WTC11 (cell line): ENCODE results near the gene TMEFF2. TPM values are rescaled to one million over a fixed set of nuclear protein-coding genes. Genes with fewer than 3 reads are reported as not detected.
A peak's percentile ranks its signal among the peaks of the same experiment; 100 is the strongest.
"Not testable (repeated sequence)": the region's sequence is repeated elsewhere in the genome, so short reads cannot be mapped to it uniquely, and the experiment has no call there.

Experiments
- ATAC-seq: fragments of 200-7000 bp; cut with Tn5 transposase; 2 replicates; pipeline ENCODE4 v1.10.0; 2021; ENCODE audit warnings: mild to moderate bottlenecking, moderate library complexity
- CTCF ChIA-PET: fragments of 300-600 bp; sonication (Branson Sonifier 250); formaldehyde crosslinking; loops from one replicate; lab custom pipeline; 2021; ENCODE audit warnings: antibody characterized with exemption; lab: Charles Lee
- POLR2A ChIA-PET: fragments of 350-600 bp; sonication (Branson Sonifier 250); formaldehyde crosslinking; loops from one replicate; lab custom pipeline; 2021; ENCODE audit warnings: antibody characterized with exemption; lab: Charles Lee
- DNase-seq: peaks from one replicate; pipeline ENCODE4 v3.0.0; 2021; ENCODE audit warnings: low spot score
- H3K27ac Mint-ChIP-seq: 2 replicates; pipeline ENCODE4 v1.8.0; 2021; ENCODE audit warnings: mixed read lengths
- H3K27me3 Mint-ChIP-seq: 2 replicates; pipeline ENCODE4 v1.8.0; 2021; ENCODE audit warnings: low read depth, mild to moderate bottlenecking, moderate library complexity, mixed read lengths
- H3K36me3 Mint-ChIP-seq: 2 replicates; pipeline ENCODE4 v1.8.0; 2021; ENCODE audit warnings: mixed read lengths
- H3K4me1 Mint-ChIP-seq: 2 replicates; pipeline ENCODE4 v1.8.0; 2022; ENCODE audit warnings: mixed read lengths
- H3K4me3 Mint-ChIP-seq: 2 replicates; pipeline ENCODE4 v1.8.0; 2021; ENCODE audit warnings: mild to moderate bottlenecking, moderate library complexity, mixed read lengths
- H3K9me3 Mint-ChIP-seq: 2 replicates; pipeline ENCODE4 v1.8.0; 2021; ENCODE audit warnings: mixed read lengths
- ETV6 ChIP-seq: sonication (generic); formaldehyde crosslinking; IDR thresholded peaks from 2 replicates; pipeline ENCODE4 v1.8.1; 2022; ENCODE audit warnings: mild to moderate bottlenecking, missing genetic modification reagents
- FOXJ3 ChIP-seq: sonication (generic); formaldehyde crosslinking; IDR thresholded peaks from 2 replicates; pipeline ENCODE4 v1.9.0; 2021; ENCODE audit warnings: missing genetic modification reagents, mild to moderate bottlenecking, borderline replicate concordance
- GTF2I ChIP-seq: fragments of 250-450 bp; sonication (Bioruptor Pico); conservative IDR thresholded peaks from 2 replicates; pipeline ENCODE4 v1.4.0; 2021; ENCODE audit warnings: mild to moderate bottlenecking
- JUN ChIP-seq: sonication (generic); formaldehyde crosslinking; IDR thresholded peaks from 2 replicates; pipeline ENCODE4 v1.8.0; 2023; ENCODE audit warnings: mild to moderate bottlenecking, missing genetic modification reagents
- KAT7 ChIP-seq: sonication (generic); formaldehyde crosslinking; IDR thresholded peaks from 2 replicates; pipeline ENCODE4 v1.8.1; 2023; ENCODE audit warnings: missing genetic modification reagents, mild to moderate bottlenecking, borderline replicate concordance
- MLX ChIP-seq: sonication (generic); formaldehyde crosslinking; IDR thresholded peaks from 2 replicates; pipeline ENCODE4 v1.8.1; 2023; ENCODE audit warnings: mild to moderate bottlenecking, missing genetic modification reagents, moderate library complexity
- NR3C1 ChIP-seq: sonication (generic); formaldehyde crosslinking; conservative IDR thresholded peaks from 2 replicates; pipeline ENCODE4 v1.8.1; 2023; ENCODE audit warnings: low read depth, mild to moderate bottlenecking, missing genetic modification reagents
- SMAD3 ChIP-seq: sonication (generic); formaldehyde crosslinking; IDR thresholded peaks from 2 replicates; pipeline ENCODE4 v1.8.0; 2022; ENCODE audit warnings: missing genetic modification reagents, mild to moderate bottlenecking, borderline replicate concordance
- SMAD4 ChIP-seq: sonication (generic); formaldehyde crosslinking; IDR thresholded peaks from 2 replicates; pipeline ENCODE4 v1.8.0; 2022; ENCODE audit warnings: mild to moderate bottlenecking, missing genetic modification reagents
- SOX15 ChIP-seq: fragments of 250-450 bp; sonication (Bioruptor Pico); IDR thresholded peaks from 2 replicates; pipeline ENCODE4 v1.9.0; 2021; ENCODE audit warnings: mild to moderate bottlenecking
- ZBTB21 ChIP-seq: sonication (generic); formaldehyde crosslinking; IDR thresholded peaks from 2 replicates; pipeline ENCODE4 v1.8.1; 2023; ENCODE audit warnings: mild to moderate bottlenecking, missing genetic modification reagents, borderline replicate concordance
- ZNF416 ChIP-seq: fragments of 250-450 bp; sonication (Bioruptor Pico); IDR thresholded peaks from 2 replicates; pipeline ENCODE4 v1.9.0; 2021; ENCODE audit warnings: mild to moderate bottlenecking, inconsistent platforms
- ZSCAN18 ChIP-seq: fragments of 250-450 bp; sonication (Bioruptor Pico); IDR thresholded peaks from 2 replicates; pipeline ENCODE4 v2.1.2; 2022; ENCODE audit warnings: mild to moderate bottlenecking, moderate library complexity
- total RNA-seq: library from RNA; stranded (reverse); gene quantifications from 3 replicates; pipeline ENCODE4 v1.2.3, GENCODE V29; 2021
- TF ChIP-seq, protein P1 (sequence below): fragments of 250-450 bp; sonication (Bioruptor Pico); IDR thresholded peaks from 2 replicates; pipeline ENCODE4 v1.9.0; 2021; ENCODE audit warnings: mild to moderate bottlenecking, borderline replicate concordance
- TF ChIP-seq, protein P2 (sequence below): fragments of 250-450 bp; sonication (Bioruptor Pico); conservative IDR thresholded peaks from 2 replicates; pipeline ENCODE4 v1.9.0; 2021; ENCODE audit warnings: mild to moderate bottlenecking

Gene TMEFF2
- total RNA-seq, 1 experiment from 2014 or later: 2.3 TPM

GRCh38 chr2:192139813-192140212 lies 54.9 kb downstream of the TMEFF2 start (continued):
- no peak for TF ChIP-seq GTF2I (CRISPR knock-in tag)
- TF ChIP-seq KAT7: no peak

DNA sequence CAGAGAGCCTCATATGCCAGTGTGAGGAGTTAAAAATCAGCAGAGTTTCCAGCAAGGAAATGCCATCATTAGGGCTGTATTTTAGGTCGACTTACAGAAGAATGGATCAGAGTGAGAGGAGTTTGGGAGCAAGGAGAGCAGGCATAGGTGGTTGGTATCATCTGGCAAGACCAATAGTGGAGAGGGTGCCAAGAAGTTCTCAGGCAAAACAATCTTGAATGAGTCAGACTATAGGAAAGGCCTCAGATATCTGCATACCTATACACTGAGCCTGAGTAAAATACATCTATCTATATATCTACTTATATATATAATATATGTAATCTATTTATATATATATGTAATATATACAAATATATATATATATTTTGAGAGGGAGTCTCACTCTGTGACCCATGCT lies 57.3 kb downstream of the TMEFF2 start:
- TF ChIP-seq SMAD4 (no peak), NR3C1 (no peak), ETV6 (no peak), SMAD3 (CRISPR knock-in tag) (no peak), JUN (CRISPR knock-in tag) (no peak), ZNF416 (CRISPR knock-in tag) (no peak), SOX15 (CRISPR knock-in tag) (no peak), FOXJ3 (CRISPR knock-in tag) (no peak), ZSCAN18 (no peak), MLX (CRISPR knock-in tag) (no peak), ZBTB21 (CRISPR knock-in tag) (no peak)
- TF ChIP-seq, protein P1, sequence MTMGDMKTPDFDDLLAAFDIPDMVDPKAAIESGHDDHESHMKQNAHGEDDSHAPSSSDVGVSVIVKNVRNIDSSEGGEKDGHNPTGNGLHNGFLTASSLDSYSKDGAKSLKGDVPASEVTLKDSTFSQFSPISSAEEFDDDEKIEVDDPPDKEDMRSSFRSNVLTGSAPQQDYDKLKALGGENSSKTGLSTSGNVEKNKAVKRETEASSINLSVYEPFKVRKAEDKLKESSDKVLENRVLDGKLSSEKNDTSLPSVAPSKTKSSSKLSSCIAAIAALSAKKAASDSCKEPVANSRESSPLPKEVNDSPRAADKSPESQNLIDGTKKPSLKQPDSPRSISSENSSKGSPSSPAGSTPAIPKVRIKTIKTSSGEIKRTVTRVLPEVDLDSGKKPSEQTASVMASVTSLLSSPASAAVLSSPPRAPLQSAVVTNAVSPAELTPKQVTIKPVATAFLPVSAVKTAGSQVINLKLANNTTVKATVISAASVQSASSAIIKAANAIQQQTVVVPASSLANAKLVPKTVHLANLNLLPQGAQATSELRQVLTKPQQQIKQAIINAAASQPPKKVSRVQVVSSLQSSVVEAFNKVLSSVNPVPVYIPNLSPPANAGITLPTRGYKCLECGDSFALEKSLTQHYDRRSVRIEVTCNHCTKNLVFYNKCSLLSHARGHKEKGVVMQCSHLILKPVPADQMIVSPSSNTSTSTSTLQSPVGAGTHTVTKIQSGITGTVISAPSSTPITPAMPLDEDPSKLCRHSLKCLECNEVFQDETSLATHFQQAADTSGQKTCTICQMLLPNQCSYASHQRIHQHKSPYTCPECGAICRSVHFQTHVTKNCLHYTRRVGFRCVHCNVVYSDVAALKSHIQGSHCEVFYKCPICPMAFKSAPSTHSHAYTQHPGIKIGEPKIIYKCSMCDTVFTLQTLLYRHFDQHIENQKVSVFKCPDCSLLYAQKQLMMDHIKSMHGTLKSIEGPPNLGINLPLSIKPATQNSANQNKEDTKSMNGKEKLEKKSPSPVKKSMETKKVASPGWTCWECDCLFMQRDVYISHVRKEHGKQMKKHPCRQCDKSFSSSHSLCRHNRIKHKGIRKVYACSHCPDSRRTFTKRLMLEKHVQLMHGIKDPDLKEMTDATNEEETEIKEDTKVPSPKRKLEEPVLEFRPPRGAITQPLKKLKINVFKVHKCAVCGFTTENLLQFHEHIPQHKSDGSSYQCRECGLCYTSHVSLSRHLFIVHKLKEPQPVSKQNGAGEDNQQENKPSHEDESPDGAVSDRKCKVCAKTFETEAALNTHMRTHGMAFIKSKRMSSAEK: no peak
- TF ChIP-seq, protein P2, sequence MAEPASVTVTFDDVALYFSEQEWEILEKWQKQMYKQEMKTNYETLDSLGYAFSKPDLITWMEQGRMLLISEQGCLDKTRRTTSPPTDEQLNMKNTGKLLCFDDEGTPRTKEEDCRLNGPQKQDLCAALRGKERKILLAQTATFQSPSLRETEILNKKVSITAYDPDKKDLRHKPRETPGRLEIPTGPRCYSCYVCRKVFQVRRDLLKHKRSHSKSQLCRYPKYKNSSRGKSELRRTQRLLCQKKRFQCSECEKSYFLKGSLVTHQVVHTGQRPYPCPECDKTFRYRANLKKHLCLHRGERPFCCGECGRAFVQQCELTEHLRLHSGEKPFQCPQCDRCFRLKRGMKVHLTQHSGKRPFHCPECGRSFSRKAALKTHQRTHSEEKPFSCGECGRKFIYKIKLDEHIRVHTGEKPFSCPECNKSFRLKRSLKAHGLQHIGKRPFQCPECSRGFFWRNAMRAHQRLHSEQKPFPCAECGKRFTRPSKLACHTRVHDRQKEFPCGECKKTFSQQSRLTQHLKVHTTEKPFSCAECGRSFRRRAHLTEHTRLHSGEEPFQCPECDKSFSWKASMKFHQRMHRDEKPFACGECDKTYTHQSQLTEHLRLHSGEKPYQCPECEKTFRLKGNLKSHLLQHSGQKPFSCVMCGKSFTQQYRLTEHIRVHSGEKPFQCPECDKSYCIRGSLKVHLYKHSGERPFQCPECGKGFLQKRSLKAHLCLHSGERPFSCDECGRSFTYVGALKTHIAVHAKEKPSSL: no peak
- ChIA-PET CTCF (no interaction called here), POLR2A (no interaction called here)
- H3K27ac Mint-ChIP-seq: no peak overlapping the region; the same call in 1 of the 2 replicates
- ATAC-seq (no peak), DNase-seq (no peak)
- no peaks in the 10 kb centered on the region for H3K9me3 Mint-ChIP-seq
- H3K4me1 Mint-ChIP-seq: peaks cover 40% of the 10 kb centered on the region
- no peaks in the 10 kb centered on the region for H3K27me3 Mint-ChIP-seq
- H3K36me3 Mint-ChIP-seq: no peaks in the 10 kb centered on the region
- no peak overlapping the region for H3K4me3 Mint-ChIP-seq

DNA sequence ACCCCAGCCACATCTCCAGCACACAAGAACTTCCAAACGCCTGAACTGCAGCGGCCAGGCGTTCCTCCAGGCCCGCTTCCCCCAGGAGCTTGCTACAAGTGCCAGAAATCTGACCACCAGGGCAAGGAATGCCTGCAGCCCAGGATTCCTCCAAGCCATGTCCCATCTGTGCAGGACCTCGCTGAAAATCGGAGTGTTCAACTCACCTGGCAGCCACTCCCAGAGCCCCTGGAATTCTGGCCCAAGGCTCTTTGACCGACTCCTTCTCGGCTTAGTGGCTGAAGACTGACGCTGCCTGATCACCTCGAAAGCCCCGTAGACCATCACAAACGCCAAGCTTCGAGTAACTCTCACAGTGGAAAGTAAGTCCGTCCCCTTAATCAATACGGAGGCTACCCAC lies 62.1 kb downstream of the TMEFF2 start:
- ATAC-seq, H3K9me3 Mint-ChIP-seq, CTCF ChIA-PET, POLR2A ChIA-PET, H3K27me3 Mint-ChIP-seq, H3K4me3 Mint-ChIP-seq, H3K36me3 Mint-ChIP-seq: not testable (repeated sequence)
- peaks cover 78% of the 10 kb centered on the region for H3K4me1 Mint-ChIP-seq
- peak overlapping the region; percentile 48; the same call in 1 of the 2 replicates for H3K27ac Mint-ChIP-seq
- DNase-seq: peak; percentile 14

- POLR2A ChIA-PET, DNase-seq: not testable (repeated sequence)
- H3K27ac Mint-ChIP-seq: peak overlapping the region; percentile 96; the same call in 1 of the 2 replicates
These were observed 64.4 kb downstream of the TMEFF2 start for GRCh38 chr2:192130312-192130711.

More at GRCh38 chr2:192130312-192130711, 64.4 kb downstream of the TMEFF2 start:
- H3K9me3 Mint-ChIP-seq, ATAC-seq, H3K27me3 Mint-ChIP-seq, H3K36me3 Mint-ChIP-seq, H3K4me3 Mint-ChIP-seq, CTCF ChIA-PET: not testable (repeated sequence)
- peaks cover 71% of the 10 kb centered on the region for H3K4me1 Mint-ChIP-seq
